ENCODE measurements around the gene FAM228B. TPM values are rescaled to one million over a fixed set of nuclear protein-coding genes. Genes with fewer than 3 reads are reported as not detected.

FAM228B gene
- total RNA-seq, 1 donor, result 14.2 TPM

GRCh38 chr2:24077879-24078278 lies 45.4 kb upstream of the FAM228B start:
- H3K4me3 ChIP-seq (ENCODE audit: low read depth, low read length), result peak overlapping the region; percentile 98
- TF ChIP-seq CTCF (IDR thresholded peaks at IDR 0.05; ENCODE audit: insufficient read depth, low read depth, low read length), result no peak

GRCh38 chr2:24080701-24081100 lies 42.6 kb upstream of the FAM228B start:
- no peak for TF ChIP-seq CTCF (IDR thresholded peaks at IDR 0.05; ENCODE audit: insufficient read depth, low read depth, low read length)
- no peak overlapping the region for H3K4me3 ChIP-seq (ENCODE audit: low read depth, low read length)
- DNase-seq (ENCODE audit: low read depth), result peak; percentile 8

More at GRCh38 chr2:24077879-24078278, 45.4 kb upstream of the FAM228B start:
- DNase-seq (ENCODE audit: low read depth), result no peak

GRCh38 chr2:24082787-24083566 lies 40.3 kb upstream of the FAM228B start:
- TF ChIP-seq CTCF (IDR thresholded peaks at IDR 0.05; ENCODE audit: insufficient read depth, low read depth, low read length), result no peak
- peak; percentile 2 for DNase-seq (ENCODE audit: low read depth)
- H3K4me3 ChIP-seq (ENCODE audit: low read depth, low read length), result peak overlapping the region; percentile 71

- TF ChIP-seq CTCF (IDR thresholded peaks at IDR 0.05; ENCODE audit: insufficient read depth, low read depth, low read length), result no peak
- H3K4me3 ChIP-seq (ENCODE audit: low read depth, low read length), result peak overlapping the region; percentile 71
- peak; percentile 90 for DNase-seq (ENCODE audit: low read depth)
These were observed 39.5 kb upstream of the FAM228B start for GRCh38 chr2:24083567-24084385.

- peak; percentile 89 for TF ChIP-seq CTCF (IDR thresholded peaks at IDR 0.05; ENCODE audit: insufficient read depth, low read depth, low read length)
These were observed 38.7 kb upstream of the FAM228B start, which contains the start of gene TP53I3 for GRCh38 chr2:24084386-24085199. TSS of gene TP53I3 (minus strand) at chr2:24084834. CDS start at chr2:24084326, 508 bp downstream.

GRCh38 chr2:24085200-24085489 lies 38.1 kb upstream of the FAM228B start:
- no peak for DNase-seq (ENCODE audit: low read depth)
- no peak for TF ChIP-seq CTCF (IDR thresholded peaks at IDR 0.05; ENCODE audit: insufficient read depth, low read depth, low read length)
- H3K4me3 ChIP-seq (ENCODE audit: low read depth, low read length), result peak overlapping the region; percentile 71

More at GRCh38 chr2:24084386-24085199, 38.7 kb upstream of the FAM228B start, which contains the start of gene TP53I3:
- DNase-seq (ENCODE audit: low read depth), result peak; percentile 89
- H3K4me3 ChIP-seq (ENCODE audit: low read depth, low read length), result peak within 1 kb of the TSS; percentile 71
